Measurements from ENCODE around the gene NUCB2. TPM values are rescaled to one million over a fixed set of nuclear protein-coding genes. Genes with fewer than 3 reads are reported as not detected.

NUCB2 gene
- total and polyA plus RNA-seq, 12 donors, result 78.8 to 175 (median 106) TPM

- no peaks in the 10 kb centered on the region for H3K9me3 ChIP-seq
- H3K36me3 ChIP-seq, result no peaks in the 10 kb centered on the region
- ATAC-seq (peak in 1 of 8 donors; percentile 66), DNase-seq (no peak)
- no peaks in the 10 kb centered on the region for H3K4me1 ChIP-seq
- intact Hi-C loops (cut with DNase I), result no loop called here
- TF ChIP-seq CTCF (IDR thresholded peaks at IDR 0.05), result no peak
- no peak overlapping the region for H3K4me3 ChIP-seq
- no peaks in the 10 kb centered on the region for H3K27me3 ChIP-seq
- WGBS, 2 donors, result 22 to 34% methylated on average over 1 of the region's 1 CpG
- peak overlapping the region in 1 of 10 donors; percentile 40 for H3K27ac ChIP-seq
Measured at GRCh38 chr11:17257196-17257595, 19.3 kb upstream of the NUCB2 start.

- no peaks in the 10 kb centered on the region for H3K4me1 ChIP-seq
- DNase-seq, result no peak
- no peaks in the 10 kb centered on the region for H3K27me3 ChIP-seq
- ATAC-seq, result no peak
- intact Hi-C loops (cut with DNase I), result no loop called here
- H3K9me3 ChIP-seq, result no peaks in the 10 kb centered on the region
- no peak overlapping the region for H3K27ac ChIP-seq
- H3K4me3 ChIP-seq, result no peak overlapping the region
- no peaks in the 10 kb centered on the region for H3K36me3 ChIP-seq
- TF ChIP-seq CTCF (IDR thresholded peaks at IDR 0.05), result no peak
Measured at GRCh38 chr11:17258670-17259069, 17.9 kb upstream of the NUCB2 start.

- WGBS, 2 donors, result 95 to 100% methylated on average over 1 of the region's 1 CpG
- Histone ChIP-seq H3K36me3 (no peaks in the 10 kb centered on the region), H3K4me1 (no peaks in the 10 kb centered on the region), H3K9me3 (no peaks in the 10 kb centered on the region), H3K4me3 (no peak overlapping the region), H3K27me3 (no peaks in the 10 kb centered on the region), H3K27ac (no peak overlapping the region)
- ATAC-seq, result no peak
- no peak for TF ChIP-seq CTCF (IDR thresholded peaks at IDR 0.05)
- intact Hi-C loops (cut with DNase I), result no loop called here
- DNase-seq, result no peak
Measured at GRCh38 chr11:17259519-17259918, 17.0 kb upstream of the NUCB2 start.

- no peak for DNase-seq
- Histone ChIP-seq H3K36me3 (no peaks in the 10 kb centered on the region), H3K27ac (no peak overlapping the region), H3K4me1 (no peaks in the 10 kb centered on the region), H3K9me3 (no peaks in the 10 kb centered on the region), H3K4me3 (no peak overlapping the region), H3K27me3 (no peaks in the 10 kb centered on the region)
- TF ChIP-seq CTCF (IDR thresholded peaks at IDR 0.05), result no peak
- intact Hi-C loops (cut with DNase I), result no loop called here
- no peak for ATAC-seq
Measured at GRCh38 chr11:17260020-17260419, 16.5 kb upstream of the NUCB2 start.

- Histone ChIP-seq H3K27ac (no peak overlapping the region), H3K9me3 (no peaks in the 10 kb centered on the region), H3K27me3 (no peaks in the 10 kb centered on the region), H3K36me3 (no peaks in the 10 kb centered on the region), H3K4me1 (peaks cover 0 to 3% (median 0%) of the 10 kb centered on the region in 9 donors), H3K4me3 (no peak overlapping the region)
- ATAC-seq (no peak), DNase-seq (no peak)
- no peak for TF ChIP-seq CTCF (IDR thresholded peaks at IDR 0.05)
- 70 to 90% methylated on average over 1 of the region's 1 CpG for WGBS, 2 donors
- intact Hi-C loops (cut with DNase I), result no loop called here
Measured at GRCh38 chr11:17263769-17264168, 12.8 kb upstream of the NUCB2 start.

All from heart right ventricle (tissue), 16 donors.